8988T (cell line): ENCODE results near the gene FNIP2.
"Not testable (repeated sequence)": the region's sequence is repeated elsewhere in the genome, so short reads cannot be mapped to it uniquely, and the experiment has no call there.

Source experiments
- DNase-seq: peaks from one replicate; pipeline ENCODE4 v3.0.0; 2011

FNIP2 gene

DNA sequence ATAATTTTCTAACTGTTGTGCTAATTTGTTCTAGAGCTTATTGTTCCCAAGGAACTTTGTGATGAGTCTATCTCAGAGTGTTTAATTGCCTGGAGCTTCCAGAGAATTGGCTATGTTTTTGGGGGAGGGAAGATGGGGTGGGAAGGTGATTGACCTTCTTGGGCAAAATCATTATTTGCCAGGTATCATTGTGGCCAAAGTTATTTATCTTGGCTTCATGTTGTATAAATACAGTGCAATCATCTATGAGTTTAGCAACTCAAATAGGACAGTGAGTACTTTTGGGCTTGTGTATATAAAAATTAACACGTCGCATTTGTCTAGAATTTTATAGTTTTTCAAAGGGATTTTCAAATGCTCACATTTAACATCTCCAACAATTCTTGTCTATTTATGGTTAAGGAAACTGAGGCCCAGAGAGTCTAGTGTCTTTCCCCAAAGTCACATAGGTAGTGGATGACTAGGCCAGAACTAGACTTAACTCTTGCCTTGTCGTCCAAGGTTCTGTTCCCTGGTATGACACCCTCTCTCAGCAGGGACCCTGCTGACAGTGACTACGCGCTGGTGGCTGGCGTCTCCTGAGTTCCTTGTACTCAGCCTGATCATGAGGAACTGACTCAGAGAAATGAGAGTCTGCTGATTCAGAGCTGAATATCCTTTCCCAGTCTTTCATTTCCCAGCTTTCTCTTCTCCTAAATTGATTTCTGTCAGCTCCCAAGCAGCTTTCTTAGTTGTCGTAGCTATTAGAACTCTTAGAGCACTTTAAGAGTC lies 27.7 kb downstream of the FNIP2 start:
- DNase-seq, result peak; percentile 21

DNA sequence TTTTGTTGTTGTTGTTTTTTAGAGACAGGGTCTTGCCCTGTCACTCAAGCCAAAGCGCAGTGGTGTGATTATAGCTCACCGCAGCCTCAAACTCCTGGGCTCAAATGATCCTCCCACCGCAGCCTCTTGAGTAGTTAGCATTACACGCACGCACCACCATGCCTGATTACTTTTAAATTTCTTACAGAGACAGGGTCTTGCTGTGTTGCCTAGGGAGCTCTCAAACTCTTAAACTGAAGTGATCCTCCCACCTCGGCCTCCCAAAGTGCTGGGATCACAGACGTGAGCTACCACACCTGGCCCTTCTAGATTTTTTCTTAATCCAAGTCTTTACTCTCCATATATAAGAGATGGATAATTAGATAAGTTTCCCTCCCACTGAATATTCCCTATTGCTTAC lies 29.2 kb downstream of the FNIP2 start:
- DNase-seq, result no peak

DNA sequence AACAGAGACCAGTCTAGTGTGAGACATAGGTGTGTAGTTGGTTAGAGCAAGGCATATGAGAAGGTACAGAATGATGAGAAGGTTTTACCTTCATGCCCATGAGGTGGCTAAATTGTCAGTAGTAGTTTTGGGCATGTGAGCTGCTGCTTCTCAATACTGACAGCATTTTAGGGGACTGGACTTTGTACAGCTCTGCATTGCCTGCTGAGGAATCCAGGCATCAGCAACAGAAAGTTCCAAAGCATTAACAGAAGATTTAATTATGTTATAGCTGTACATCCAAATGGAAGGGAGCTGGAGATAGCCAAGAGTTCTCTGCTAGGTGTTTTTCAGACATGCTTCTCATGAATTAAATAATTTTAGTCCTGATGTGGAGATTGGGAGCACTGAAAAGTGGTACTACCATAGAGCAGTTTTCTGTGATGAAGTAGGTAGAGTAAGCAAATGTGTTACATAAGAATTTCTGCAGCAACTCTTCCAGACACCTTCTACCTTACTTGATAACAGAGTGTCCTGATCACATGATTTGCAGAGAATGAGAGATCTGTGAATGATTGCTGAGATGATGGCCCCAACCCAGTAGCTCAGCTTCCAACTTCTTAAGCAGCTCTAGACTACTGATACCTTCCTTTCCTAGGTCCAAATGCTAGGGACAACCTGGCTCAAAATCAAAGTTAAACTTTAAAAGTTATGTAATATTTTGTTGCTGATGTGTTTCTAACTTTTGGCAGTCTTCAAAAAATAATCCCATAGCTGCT lies 30.4 kb downstream of the FNIP2 start:
- no peak for DNase-seq

DNA sequence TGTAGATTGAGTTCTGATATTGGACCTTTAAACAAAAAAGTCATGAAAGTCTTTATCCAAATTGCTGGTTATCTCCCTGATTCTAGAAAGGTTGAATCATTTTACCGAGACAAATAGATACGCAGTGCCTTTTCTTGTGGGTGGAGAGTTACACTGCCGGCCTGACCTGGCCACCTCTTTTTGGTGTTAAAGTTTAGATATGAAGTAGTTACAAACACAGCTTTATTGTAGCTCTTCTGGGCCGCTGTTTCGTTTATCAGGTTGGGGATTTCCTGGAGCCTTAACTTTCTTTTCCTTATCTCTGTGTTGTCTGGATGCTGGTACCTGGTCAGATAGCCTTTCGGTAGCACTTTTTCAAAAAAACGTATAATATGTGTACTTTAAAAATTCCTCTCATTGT lies 31.0 kb downstream of the FNIP2 start:
- no peak for DNase-seq

DNA sequence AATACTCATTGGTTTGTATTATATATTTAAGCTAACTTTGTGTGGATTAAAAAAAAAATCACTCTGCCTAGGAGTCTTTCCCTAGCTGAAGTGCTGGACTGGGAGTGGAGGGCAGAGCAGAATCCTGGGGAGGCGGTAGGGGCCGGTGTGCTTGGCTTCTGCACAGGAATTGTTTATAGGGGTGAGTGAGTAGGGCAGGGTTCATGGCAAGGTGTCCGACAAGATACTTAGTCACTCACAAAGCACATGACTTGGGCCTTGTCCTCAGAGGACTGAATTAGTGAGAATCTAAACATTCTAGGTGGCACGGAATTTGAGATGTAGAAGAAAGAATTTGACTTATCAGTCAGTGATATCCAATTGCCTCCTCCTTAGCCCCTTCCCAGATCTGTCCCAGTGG lies 32.2 kb downstream of the FNIP2 start:
- DNase-seq, result no peak

DNA sequence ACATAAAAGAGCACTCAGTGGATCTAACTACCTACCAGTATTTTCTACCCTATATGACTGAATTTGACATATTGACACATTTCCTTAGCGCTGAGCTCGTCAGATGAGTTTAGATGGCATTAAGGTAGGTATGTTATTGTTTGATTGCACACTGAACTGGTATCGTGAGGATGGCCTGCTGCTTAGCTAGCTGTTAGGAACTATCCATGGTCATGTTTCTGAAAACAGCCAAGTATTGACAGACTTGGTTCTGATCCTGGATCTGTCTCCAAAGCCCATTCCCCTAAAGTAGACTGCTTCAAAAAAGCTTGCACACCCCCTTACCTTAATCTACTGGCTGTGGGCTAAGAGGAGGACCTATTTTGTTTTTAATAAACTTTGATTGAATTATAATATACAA lies 32.9 kb downstream of the FNIP2 start:
- no peak for DNase-seq

DNA sequence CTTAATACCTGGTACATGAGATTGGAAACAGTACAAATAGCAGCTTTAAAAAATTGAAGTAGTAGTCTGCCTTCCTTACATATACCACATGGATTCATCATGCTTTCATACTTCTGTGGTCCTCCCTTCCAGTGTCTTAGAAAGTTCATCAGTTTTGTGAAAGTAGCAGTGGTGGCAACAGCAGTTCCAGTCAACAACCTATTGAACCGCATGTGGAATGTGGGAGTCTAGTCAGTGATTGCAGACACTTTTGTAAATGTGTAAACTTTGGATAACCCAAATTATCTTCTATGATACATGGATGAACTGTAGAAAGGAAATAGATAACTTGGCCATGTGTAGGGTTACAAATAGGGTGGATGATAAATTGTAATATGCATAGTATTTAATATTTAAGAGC lies 34.1 kb downstream of the FNIP2 start:
- no peak for DNase-seq

DNA sequence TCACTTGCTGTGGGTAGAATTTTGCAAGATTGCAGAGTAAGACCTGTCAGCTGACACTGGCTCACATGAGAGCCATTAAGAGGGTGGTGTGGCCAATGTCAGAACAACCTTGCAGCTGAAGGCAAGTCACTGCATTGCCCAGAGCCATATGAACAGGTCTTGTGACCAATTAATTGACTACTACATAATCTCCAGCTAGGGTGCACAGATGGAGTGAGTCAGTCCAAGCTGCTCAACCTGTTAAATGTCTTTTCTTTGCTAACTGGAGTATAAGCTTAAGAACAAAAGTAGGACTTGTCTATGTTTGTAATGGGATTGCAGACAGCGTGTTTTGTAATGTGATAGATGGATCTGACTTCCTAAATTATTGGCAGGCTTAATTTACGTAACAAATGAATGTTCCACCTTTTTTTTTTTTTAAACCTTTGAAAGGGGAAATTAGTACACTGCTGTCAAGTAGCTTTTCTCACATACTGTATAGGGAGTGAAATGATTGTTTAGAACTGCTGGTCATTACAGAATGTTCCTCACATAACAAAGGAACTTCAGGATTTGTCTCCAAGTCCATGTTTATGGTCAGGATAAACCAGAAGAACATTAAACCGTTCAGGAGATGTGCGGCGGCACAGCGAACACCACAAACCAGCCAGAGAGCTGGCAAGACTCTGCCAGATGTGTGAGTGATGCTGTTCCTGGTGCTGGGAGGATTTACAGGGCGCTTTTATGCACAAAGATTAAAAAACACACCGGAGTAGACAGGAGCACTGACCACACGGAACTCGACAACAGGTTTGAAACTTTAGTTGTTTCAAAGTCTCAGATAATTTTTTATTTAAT lies 37.0 kb downstream of the FNIP2 start:
- no peak for DNase-seq

DNA sequence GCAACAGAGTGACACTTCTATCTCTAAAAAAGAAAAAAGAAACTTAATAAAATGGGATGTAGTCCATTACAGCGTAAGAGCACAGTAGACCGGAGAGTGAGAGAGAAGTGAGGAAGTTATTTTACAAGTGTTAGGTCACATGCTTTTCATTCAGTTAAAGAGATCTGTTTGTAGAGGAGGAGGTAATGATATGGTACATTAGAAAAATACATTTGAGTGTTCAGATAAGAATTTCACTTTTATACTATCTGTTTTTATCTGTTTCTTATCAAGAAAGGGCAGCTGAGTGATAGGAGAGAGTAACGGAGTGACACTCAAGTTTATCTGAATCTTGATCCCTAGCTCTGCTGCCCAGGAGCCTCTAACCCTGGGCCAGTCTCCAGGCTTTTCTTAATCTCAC lies 38.9 kb downstream of the FNIP2 start:
- DNase-seq, result no peak

DNA sequence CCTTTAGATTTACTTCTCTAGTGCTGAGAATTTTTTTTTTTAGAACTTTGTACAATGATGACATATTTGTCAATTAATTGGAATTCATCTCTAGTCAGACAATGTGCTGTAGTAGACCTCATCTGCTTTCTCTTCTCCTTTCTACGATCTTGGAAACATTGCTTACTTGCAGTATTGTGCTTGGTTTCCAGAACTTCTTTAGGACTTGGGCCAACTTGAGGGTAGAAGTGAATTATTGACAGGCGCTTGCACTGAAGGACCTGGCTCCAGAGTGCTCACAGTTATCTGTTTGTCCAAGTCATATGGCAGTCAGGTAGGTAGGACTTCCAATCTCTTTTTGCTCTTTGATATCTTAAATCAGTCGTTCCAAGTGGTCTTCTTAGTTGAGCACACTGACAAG lies 39.6 kb downstream of the FNIP2 start:
- DNase-seq, result no peak

DNA sequence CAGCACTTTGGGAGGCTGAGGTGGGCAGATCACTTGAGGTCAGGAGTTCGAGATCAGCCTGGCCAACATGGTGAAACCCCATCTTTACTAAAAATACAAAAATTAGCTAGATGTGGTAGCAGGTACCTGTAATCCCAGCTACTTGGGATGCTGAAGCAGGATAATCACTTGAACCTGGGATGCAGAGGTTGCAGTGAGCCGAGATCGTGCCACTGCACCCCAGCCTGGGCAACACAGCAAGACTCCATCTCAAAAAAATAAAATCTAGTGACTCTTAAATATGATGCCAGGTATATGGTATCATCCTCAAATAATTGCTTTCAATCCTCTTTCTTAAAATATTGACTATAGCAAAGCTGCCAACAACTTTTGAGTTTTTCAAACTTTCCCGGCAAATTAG lies 40.4 kb downstream of the FNIP2 start:
- DNase-seq, result not testable (repeated sequence)

DNA sequence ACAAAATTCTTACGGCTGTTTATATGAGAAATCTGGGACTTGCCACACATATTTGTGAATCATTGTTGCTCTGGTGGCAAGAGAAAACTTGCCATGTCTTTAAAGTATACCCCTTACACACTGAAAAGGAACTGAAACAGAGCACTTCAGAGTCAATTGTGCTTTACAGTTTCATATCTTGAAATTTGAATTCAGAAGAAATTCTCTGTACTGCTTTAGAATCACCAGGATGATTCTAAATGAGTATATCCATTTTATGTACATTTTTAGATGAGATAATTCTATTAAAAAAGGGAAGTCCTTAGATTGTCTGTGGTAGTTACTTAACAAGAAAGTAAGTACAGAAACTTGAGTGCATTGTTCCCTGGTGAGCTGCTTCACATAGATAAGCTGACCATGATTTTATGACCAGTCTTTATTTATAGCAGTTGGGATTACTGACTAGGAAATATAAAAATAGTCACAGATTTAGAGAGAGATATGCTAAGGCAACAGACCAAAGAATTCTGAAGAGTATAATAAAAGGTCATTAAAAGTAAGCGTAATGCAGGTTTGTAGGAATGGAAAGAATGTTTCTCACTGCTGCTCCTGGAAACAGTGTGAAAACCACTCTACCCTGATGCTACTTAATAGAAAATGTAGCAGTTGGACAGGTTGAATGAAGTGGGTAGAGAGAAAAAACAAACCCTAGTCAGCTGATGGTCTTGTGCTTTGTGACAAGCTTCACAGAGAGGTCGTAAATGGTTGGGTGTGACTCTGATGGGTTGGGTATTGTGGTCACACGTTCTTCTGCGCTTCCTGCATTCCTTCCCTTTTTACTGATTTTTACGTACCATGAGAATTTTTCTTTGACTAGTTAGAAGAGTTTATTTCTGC lies 41.0 kb downstream of the FNIP2 start:
- DNase-seq, result no peak

DNA sequence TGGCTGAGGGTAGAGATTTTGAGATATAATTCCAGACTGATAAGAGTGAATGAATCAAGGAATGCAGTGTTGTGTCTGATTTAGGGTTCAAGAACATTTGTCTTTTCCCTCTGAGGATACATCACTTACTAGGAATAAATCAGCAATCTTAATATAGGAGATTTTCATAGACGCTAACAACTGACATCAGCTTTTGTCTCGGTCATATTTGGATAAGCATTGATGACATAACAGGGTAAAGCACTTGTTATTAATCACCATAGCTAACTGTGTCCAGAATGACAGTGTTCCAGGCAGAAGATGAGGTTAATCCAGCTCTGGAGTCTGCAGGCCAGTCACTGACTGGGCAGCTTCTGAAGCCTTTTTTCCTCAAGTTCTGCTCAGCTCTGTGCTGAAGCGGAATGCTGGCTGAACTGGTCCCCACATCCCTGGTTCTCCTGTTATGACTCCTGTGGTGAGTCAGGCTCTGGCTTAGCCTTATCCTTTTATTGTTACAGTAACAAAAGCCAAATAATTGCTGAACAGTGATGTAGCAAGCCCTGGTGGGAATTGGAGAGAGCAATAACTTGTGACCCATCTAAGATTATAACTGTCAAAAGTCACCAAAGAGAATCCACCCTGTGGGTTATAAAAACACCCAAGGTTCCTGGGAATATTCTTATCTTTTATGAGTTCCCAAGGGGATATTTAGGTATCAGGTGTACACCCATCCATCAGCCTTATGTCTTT lies 41.8 kb downstream of the FNIP2 start:
- DNase-seq, result no peak

DNA sequence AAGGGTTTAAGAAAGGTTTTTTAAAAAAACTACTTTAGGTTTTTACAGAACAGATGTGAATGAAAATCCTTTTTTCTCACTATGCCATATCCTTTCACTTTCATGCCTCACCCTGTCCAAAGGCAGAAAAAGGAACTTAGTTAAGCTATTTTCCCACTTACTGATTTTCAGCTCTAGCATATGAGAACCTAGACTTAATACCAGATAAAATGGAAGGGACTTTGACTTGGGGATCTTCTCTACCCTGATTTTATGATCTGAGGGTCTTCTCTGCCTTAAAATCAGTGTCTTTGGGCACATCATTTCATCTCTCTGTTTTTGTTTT lies 42.4 kb downstream of the FNIP2 start:
- DNase-seq, result no peak

DNA sequence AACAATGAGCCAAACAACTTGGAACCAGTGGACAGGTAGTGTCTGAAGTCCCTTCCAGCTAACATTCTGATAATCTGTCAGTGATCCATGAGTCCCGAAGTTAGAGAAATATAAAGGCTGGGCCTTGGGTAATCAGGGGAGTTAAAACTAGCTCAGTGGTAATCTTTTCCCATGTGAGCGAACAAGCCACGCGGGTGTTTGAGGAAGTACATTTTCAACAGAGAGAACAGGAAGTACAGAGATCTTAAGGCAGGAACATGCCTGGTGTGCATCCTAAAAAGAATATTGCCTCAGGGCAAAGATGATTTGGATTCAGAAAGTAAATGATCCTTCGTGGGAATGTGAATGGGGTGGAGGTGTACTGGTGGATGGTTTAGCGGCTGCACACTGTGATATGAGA lies 42.9 kb downstream of the FNIP2 start:
- DNase-seq, result no peak

DNA sequence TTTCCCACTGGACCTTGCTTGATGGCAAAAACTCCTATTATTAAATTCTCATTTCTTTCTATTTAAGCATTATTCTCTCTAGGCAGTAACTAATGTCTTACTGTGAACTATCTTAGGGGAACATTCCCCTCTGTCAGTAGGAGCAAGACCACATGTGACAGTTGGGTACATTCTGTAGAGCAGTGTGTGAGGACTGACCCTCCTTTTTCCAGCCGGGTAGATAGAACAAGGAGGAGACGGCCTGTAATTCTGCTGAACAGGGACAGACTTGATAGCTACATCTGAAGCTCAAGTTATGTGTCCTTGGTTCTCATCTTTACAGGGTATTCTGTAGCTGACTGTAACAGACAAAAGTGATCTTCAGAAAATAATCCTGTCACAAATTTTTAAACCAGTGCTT lies 43.3 kb downstream of the FNIP2 start:
- no peak for DNase-seq

DNA sequence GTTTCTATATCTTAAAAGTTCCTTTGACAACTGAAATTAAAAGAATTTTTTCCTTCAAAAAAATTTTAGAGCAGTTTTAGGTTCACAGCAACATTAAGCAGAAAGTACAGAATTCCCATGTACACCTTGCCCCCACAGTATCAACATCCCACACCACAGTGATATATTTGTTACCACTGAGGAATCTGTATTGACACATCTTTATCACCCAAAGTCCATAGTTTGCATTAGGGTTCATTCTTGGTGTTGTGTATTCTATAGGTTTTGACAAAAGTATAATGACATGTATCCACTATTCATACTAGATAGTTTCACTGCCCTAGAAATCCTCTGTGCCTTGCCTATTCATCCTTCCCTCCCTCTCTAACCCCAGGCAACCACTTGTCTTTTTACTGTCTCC lies 43.7 kb downstream of the FNIP2 start:
- DNase-seq, result no peak

DNA sequence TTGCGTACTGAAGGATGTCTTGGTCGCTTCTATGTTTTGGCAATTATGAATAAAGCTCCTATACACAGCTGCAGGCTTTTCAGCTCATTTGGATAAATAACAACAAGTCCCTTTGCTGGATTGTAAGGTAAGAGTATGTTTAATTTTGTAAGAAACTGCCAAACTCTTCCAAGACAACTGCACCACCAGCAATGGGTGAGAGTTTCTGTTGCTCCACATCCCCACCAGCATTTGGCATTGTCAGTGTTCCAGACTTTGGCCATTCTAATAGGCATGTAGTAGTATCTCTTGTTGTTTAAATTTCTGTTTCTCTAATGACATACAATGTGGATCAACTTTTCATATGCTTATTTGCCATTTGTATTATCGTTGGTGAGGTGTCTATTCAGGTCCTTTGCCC lies 44.3 kb downstream of the FNIP2 start:
- DNase-seq, result no peak

DNA sequence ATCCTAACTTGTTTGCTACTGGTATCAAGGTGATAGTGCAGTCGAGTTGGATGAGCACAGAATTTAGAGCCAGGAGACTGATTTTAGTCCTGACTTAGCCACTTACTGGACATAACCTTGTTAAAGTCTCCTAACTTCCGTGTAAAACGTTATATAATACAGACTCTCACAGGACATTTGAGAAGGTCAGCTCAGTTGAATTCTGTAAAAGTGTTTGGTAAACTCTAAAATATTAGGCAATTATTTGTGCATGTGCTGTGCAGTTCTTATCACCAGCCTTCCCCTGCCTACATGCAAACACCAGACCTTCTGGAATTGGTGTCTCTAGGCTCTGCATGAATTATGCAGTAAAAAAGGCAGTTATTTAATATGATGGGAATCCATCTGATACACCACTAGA lies 45.4 kb downstream of the FNIP2 start:
- DNase-seq, result no peak

DNA sequence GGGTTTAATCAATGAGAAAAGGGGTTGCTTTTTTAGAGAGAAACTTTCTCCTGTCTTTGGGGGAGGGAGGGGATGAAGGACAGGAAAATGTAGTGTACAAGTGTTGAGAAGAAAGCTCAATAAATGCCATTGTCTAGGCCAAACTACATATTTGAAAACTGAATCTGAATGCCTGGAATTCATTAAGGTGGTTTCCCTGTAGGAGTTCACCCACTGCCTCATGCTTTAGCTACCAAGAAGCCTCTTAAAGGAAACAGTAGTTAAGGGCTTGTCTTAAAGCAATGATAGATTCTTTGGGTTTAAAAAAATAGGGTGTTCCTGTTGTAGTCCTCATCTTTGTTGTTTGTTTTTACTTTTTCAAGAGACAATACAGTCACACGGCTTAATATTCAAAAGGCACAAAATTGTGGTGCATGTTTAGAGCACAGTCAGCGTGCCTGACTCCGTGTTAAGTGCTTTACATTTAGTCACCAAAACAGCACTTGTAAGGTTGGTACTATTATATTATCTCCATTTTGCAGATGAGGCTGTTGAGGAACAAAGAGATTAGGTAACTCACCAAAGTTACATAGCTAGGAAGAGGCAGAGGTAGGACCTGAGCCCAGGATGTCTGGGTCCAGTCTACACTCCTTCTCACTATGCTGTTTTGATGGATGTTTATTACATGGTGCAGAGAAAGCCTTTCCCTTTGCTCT lies 46.0 kb downstream of the FNIP2 start:
- no peak for DNase-seq

DNA sequence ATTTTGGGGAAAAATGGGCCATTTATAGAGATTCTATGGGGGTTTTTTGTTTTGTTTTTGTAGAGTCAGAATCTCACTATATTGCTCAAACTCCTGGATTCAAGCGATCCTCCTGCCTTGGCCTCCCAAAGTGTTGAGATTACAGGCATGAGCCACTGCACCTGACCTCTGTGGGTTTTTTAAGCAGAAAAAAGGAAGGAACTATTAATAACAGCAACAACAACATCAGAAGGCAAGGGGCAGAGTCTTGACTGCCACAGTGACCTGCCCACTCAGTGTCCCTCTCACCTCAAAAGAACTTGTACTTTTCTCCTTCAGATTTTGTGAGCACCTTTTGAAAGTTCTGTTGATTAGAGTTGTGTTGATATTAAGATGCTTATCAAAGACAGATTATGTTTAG lies 48.1 kb downstream of the FNIP2 start:
- DNase-seq, result no peak
